Fibroblast of peridontal ligament (primary cell): ENCODE measurements around the gene KCTD13.
"Not testable (repeated sequence)": the region's sequence is repeated elsewhere in the genome, so short reads cannot be mapped to it uniquely, and the experiment has no call there.

ENCODE experiments used
- DNase-seq: peaks from one replicate; pipeline ENCODE4 v3.0.0-alpha.2; 2010; ENCODE audit errors: extremely low read depth

KCTD13 gene, protein sequence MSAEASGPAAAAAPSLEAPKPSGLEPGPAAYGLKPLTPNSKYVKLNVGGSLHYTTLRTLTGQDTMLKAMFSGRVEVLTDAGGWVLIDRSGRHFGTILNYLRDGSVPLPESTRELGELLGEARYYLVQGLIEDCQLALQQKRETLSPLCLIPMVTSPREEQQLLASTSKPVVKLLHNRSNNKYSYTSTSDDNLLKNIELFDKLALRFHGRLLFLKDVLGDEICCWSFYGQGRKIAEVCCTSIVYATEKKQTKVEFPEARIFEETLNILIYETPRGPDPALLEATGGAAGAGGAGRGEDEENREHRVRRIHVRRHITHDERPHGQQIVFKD

DNA sequence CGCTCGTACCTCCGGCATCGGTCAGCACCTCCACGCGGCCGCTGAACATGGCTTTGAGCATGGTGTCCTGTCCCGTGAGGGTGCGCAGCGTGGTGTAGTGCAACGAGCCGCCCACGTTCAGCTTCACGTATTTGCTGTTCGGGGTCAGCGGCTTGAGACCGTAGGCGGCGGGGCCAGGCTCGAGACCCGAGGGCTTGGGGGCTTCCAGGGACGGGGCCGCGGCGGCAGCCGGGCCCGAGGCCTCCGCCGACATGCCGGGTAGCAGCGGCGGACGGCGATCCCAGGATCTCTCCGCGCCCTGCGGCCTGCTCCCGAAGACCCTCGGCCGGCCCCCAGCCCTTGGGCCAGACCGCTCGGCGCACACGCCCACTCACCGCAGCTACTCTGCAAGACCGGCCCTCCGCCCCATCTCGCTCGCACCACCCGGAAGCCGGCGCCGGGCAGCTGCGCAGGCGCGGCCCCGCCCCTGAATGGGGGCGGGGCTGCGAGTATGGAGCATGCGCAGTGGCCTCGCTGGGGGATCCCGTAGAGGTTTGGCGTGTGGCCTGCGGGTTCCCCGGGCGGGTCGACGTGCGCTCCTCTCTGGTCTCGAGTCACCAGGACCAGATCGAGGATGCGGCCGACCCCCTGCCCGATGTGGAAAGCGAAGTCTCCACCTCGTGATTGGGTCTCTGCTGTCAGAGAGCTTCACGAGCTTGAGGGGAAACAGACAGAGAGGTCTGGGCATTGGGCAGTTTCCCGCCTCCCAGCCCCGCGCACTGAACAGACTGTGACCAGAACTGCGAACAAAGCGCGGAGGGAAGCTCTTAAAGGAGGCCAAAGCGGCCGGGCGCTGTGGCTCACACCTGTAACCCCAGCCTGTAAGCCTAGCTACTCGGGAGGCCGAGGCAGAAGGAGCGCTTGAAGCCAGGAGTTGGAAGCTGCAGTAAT is at the start of gene KCTD13:
Gene KCTD13 (minus strand): TSS at position 446 of the 930 bp plus-strand sequence. CDS start 193 bp downstream, at position 253.
- peak; percentile 72 for DNase-seq

DNA sequence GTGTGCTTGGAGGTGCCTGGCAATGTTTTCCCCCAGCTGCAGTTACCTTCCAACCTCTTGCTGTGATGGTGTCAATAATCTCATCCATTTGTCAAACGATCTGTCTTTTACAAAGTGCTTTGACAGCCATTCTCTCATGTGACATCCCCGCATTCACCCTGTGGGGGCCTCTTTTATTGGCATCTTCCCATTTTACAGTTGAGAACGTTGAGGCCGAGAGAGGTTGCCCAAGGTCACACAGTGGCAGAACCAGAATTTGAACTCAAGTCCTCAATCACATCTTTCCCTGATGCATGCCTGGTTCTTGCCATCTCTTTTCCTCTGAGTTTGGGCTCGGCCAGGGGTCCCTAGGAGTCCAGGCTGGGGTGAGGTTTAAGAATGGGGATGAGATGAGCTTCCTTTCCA is 49.1 kb upstream of the KCTD13 start:
- DNase-seq, result no peak

- DNase-seq, result no peak
Measured at GRCh38 chr16:29974291-29975133, 48.5 kb upstream of the KCTD13 start.

DNA sequence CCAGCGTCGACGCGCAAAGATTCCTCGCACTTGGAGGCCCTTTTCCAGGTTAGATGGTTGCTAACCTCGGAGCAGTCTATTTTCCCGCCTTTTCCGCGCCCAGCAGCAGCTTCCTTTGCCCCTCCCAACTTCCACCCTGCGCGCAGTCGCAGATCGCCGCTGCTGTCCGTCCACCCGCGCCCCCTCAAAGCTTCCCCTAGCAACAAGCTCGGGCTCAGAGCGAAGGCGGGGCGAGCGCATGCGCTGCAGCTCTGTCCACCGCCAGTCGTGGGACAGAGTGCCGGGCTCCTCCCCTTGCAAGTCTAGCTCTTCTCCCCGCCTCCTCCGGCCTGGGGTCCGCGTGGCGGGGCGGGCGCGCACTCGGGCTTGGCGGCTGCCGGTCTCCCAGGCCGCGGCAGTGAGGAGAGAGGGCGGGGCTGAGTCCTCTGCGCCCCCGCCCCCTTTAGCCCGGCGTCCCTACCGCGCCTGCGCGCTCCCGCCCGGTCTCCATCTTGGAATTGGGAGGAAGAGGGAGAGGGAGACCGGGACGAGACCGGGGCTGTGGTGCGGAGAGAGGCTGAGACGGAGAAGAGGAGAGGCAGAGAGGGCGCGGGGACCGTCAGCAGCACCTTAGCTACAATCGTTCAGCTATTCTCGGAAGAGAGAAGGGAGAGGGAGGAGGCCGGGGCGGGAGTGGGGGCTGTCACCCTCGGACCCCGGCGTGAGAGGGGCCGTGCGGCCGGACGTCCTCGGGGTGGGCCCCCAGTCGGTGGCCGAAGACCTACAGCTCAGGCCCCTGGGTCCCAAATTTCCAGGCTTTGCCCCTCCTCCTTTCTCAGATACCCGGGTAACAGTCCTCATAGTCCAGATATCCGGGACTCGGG is 47.6 kb upstream of the KCTD13 start, which contains the start of gene TAOK2:
Gene TAOK2 (plus strand): TSS at position 485 of the 863 bp plus-strand sequence. CDS start 3,905 bp downstream, outside the sequence.
- peak; percentile 97 for DNase-seq

DNA sequence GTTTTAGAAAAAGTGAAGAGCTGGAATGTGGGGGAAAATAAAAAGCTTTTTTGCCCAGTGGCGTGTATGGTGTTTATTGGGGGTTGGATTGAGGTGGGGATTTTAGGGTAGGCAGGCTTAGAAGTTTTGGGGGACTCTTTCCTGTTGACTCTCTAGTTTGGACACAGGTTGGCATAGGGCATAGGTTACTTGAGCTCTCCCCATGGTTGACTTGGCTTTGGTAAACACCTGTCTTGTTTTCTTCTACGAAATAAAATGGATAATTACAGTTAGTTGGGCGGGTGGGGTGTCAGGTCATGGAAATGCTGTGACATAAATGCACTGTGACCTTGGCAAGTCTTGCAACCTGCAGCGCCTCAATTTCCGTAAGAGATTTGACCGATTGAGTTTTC is 47.0 kb upstream of the KCTD13 start:
- no peak for DNase-seq

GRCh38 chr16:29972500-29972899 is 46.5 kb upstream of the KCTD13 start:
- no peak for DNase-seq

DNA sequence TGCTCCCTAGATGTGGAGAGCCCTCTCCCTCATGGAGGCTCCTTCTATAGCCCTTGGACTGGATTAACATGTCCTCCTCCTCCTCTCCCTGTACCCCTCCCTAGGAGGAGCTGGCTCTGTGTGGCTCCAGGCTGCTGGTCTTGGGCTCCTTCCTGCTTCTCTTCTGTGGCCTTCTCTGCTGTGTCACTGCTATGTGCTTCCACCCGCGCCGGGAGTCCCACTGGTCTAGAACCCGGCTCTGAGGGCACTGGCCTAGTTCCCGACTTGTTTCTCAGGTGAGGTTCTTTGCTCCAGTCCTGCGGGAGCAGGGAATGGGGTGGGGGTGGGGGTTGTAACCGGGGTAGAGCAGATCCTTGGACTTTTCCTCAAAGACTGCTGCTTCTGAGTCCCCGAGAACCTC is 45.3 kb upstream of the KCTD13 start:
- DNase-seq, result no peak

DNA sequence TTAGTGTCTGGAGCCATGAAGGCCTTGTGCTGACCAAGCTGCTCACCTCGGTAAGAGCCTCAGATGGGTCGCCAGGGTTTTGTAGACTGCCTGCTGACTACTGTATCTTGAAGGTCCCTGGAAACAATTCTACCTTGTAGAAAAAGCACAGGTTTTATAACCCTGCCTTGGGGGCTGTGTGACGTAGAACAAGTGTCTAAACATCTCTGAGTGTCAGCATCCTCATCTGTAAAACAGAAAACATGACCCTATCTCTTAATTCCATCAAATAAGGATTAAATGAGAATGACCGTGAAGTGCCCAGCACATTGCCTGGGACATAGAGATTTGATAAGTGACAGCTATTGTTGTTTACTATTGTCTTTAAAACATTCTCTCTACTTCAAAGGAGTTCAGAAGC is 42.2 kb upstream of the KCTD13 start:
- DNase-seq, result no peak

DNA sequence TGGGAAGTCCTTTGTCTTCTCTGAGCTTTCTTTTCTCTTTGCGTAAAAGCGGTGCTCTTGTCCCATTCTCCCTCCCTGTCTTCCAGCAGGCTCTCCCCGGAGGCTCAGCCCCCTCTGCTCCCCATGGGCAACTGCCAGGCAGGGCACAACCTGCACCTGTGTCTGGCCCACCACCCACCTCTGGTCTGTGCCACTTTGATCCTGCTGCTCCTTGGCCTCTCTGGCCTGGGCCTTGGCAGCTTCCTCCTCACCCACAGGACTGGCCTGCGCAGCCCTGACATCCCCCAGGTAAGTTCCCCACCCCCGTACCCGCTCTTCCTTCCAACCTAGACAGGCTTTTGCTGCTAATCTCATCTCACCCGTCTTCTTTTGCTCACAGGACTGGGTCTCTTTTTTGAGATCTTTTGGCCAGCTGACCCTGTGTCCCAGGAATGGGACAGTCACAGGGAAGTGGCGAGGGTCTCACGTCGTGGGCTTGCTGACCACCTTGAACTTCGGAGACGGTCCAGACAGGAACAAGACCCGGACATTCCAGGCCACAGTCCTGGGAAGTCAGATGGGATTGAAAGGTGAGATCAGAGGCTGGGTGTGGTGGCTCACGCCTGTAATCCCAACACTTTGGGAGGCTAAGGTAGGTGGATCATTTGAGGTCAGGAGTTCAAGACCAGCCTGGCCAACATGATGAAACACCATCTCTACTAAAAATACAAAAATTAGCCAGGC is 37.2 kb upstream of the KCTD13 start:
- DNase-seq, result no peak

DNA sequence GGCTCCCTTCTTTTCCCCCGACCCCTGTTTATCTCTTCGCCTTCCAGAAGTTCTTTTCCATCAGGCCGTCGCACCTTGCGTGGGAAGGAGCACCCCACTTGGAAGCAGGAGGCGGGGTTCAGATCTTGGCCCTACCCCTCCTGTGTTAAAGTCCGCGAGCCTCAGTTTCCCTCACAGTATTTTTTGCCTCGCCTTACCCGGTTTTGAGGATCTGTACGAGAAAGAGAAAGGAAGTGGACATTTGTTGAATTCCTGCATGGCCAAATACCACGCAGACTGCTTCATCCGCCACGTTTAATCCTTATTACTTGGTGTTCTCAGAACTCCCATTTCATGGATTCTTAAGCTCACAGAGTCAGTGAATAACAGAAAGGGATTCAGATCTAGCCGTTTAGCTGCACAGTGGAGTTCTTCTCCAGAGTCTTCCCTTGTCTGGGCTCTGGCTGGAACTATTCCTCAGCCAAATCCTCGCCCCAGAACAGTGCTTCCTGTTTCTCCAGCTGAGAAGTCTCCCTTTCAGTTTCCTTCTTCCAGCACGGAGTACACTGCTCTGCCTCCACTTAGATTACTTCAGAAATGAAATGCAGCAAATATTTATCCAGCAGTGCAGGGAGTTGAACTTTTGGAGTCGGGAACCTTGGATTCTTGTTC is 36.4 kb upstream of the KCTD13 start:
- DNase-seq, result peak; percentile 58

- DNase-seq, result peak; percentile 80
Measured at GRCh38 chr16:29961479-29962343, 35.7 kb upstream of the KCTD13 start, which contains the start of gene TMEM219. Gene TMEM219 (plus strand): TSS chr16:29962079. CDS start chr16:29963144, 1,065 bp downstream.

- DNase-seq, result no peak
Measured at GRCh38 chr16:29961127-29961478, 35.1 kb upstream of the KCTD13 start.

- not testable (repeated sequence) for DNase-seq
Measured at GRCh38 chr16:29959821-29960220, 33.8 kb upstream of the KCTD13 start.

DNA sequence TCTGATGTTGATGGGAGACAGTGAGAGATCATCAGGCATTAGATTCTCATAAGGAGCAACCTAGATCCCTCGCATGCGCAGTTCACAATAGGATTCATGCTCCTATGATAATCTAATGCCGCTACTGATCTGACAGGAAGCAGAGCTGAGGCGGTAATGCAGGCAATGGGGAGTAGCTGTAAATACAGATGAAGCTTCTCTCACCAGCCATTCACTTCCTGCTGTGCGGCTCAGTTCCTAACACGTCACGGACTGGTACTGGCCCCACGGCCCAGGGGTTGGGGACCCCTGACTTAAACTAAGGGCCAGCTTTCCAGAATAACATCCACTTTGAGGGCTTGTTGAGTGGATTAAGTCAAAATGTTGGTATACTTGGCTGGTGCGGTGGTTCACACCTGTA is 33.3 kb upstream of the KCTD13 start:
- no peak for DNase-seq

- no peak for DNase-seq
Measured at GRCh38 chr16:29958756-29959155, 32.7 kb upstream of the KCTD13 start.

DNA sequence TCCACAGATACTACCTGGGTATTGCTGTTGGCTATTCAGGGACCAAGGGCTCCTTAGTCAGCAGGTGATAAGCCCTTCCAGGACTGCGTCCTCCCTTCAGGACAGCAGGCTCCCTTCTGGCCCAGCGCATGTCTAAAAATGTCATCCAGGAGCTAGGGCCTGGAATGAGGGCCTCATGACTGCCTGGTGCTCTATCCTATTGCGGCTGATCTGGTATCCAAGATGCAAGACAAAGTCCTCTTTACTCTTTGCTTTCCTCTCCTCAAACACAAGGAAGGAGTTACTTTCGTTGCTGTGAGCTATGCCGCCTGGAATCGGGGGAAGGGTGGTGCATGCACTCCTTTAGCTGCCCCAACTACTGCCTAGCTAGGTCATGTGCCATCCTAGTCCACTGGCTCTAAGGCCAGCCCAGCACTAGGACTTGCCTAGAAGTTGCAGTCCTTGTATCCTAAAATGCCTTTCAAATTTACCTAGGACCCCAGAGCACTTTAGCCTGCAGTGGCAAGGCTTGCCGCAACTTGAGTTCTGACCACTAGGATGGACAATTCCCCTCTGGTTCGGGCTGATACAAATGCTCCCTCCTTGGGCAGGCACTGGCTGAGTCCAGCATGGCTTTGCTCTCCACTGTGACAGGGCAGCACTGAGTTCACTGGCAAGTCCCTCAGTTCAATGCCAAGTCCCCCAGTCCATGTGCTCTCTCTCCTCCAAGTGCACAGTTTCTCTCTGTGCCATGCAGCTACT is 25.8 kb upstream of the KCTD13 start:
- no peak for DNase-seq

GRCh38 chr16:29950806-29951461 is 24.9 kb upstream of the KCTD13 start:
- no peak for DNase-seq
